Measurements from ENCODE around the gene TLCD3B.
"Not testable (repeated sequence)": the region's sequence is repeated elsewhere in the genome, so short reads cannot be mapped to it uniquely, and the experiment has no call there.

TLCD3B gene

GRCh38 chr16:30025156-30025555 is 5.9 kb downstream of the TLCD3B start:
- DNase-seq, result no peak

GRCh38 chr16:30024451-30024850 is 6.6 kb downstream of the TLCD3B start:
- no peak for DNase-seq

GRCh38 chr16:30023586-30023985 is 7.5 kb downstream of the TLCD3B start:
- DNase-seq, result no peak

- no peak for DNase-seq
Observed at GRCh38 chr16:30022887-30023286, 8.2 kb downstream of the TLCD3B start, which contains the start of gene C16orf92. C16orf92 (plus strand) TSS chr16:30023198; CDS start chr16:30023341, 143 bp downstream.

- no peak for DNase-seq
Observed at GRCh38 chr16:30018731-30019158, 12.3 kb downstream of the TLCD3B start.

- not testable (repeated sequence) for DNase-seq
Observed at GRCh38 chr16:30017937-30018336, 13.1 kb downstream of the TLCD3B start.

GRCh38 chr16:30017277-30017656 is 13.8 kb downstream of the TLCD3B start:
- DNase-seq, result no peak

- DNase-seq, result no peak
Observed at GRCh38 chr16:30016555-30017276, 14.4 kb downstream of the TLCD3B start.

GRCh38 chr16:30015450-30015849 is 15.6 kb downstream of the TLCD3B start:
- DNase-seq, result not testable (repeated sequence)

- DNase-seq, result not testable (repeated sequence)
Observed at GRCh38 chr16:30012598-30012997, 18.5 kb downstream of the TLCD3B start.

- DNase-seq, result no peak
Observed at GRCh38 chr16:30011714-30012504, 19.2 kb downstream of the TLCD3B start.

- DNase-seq, result no peak
Observed at GRCh38 chr16:30010844-30011713, 20.0 kb downstream of the TLCD3B start, which contains the start of gene DOC2A. DOC2A (minus strand) TSS chr16:30011027; CDS start chr16:30010222, 805 bp downstream.

- DNase-seq, result no peak
Observed at GRCh38 chr16:30009990-30010843, 20.9 kb downstream of the TLCD3B start.

- DNase-seq, result no peak
Observed at GRCh38 chr16:30009085-30009862, 21.8 kb downstream of the TLCD3B start.

GRCh38 chr16:30007378-30007895 is 23.6 kb downstream of the TLCD3B start:
- no peak for DNase-seq

- DNase-seq, result no peak
Observed at GRCh38 chr16:30006659-30007377, 24.3 kb downstream of the TLCD3B start.

- DNase-seq, result no peak
Observed at GRCh38 chr16:30006095-30006473, 25.0 kb downstream of the TLCD3B start.

GRCh38 chr16:30005341-30006094 is 25.6 kb downstream of the TLCD3B start:
- no peak for DNase-seq

GRCh38 chr16:30004811-30005242 is 26.2 kb downstream of the TLCD3B start:
- no peak for DNase-seq

GRCh38 chr16:30004424-30004776 is 26.7 kb downstream of the TLCD3B start:
- DNase-seq, result no peak
